Small intestine (tissue), 7 donors: ENCODE data around the gene COPG2. TPM values are rescaled to one million over a fixed set of nuclear protein-coding genes. Genes with fewer than 3 reads are reported as not detected.

Experiments
- DNase-seq, 2 donors: peaks; one replicate each; pipeline versions ENCODE4 v3.0.0 to v3.0.0-alpha.2; 2013
- FAIRE-seq: peaks from 2 replicates; lab custom pipeline; 2012; peaks lifted over from hg19 to GRCh38; lab: Jason Lieb, UNC
- H3K27ac ChIP-seq, 3 donors: one replicate each; pipeline ENCODE4 v1.5.1; 2013; ENCODE audit warnings: low read length in 2 of 3, mild to moderate bottlenecking in 2 of 3, control low read depth in 1 of 3, inconsistent platforms in 1 of 3, low read depth in 1 of 3, moderate library complexity in 1 of 3
- H3K27me3 ChIP-seq, 3 donors: one replicate each; pipeline ENCODE4 v1.6.1; 2013; ENCODE audit warnings: low read length in 3 of 3, inconsistent platforms in 1 of 3; ENCODE audit not compliant: control insufficient read depth in 3 of 3, insufficient read depth in 3 of 3
- H3K36me3 ChIP-seq, 3 donors: one replicate each; pipeline ENCODE4 v1.6.1; 2013; ENCODE audit warnings: low read length in 3 of 3, inconsistent platforms in 1 of 3, low read depth in 1 of 3, mild to moderate bottlenecking in 1 of 3, moderate library complexity in 1 of 3; ENCODE audit not compliant: control insufficient read depth in 3 of 3, insufficient read depth in 2 of 3
- H3K4me1 ChIP-seq, 3 donors: one replicate each; pipeline ENCODE4 v1.6.1; 2013; ENCODE audit warnings: low read length in 2 of 3, inconsistent platforms in 1 of 3, low read depth in 1 of 3, mild to moderate bottlenecking in 1 of 3, moderate library complexity in 1 of 3; ENCODE audit not compliant: control insufficient read depth in 3 of 3, insufficient read depth in 2 of 3
- H3K4me3 ChIP-seq, 3 donors: one replicate each; pipeline ENCODE4 v1.5.1; 2013; ENCODE audit warnings: low read length in 3 of 3, control low read depth in 1 of 3, inconsistent platforms in 1 of 3, low read depth in 1 of 3, mild to moderate bottlenecking in 1 of 3, moderate library complexity in 1 of 3
- H3K9me3 ChIP-seq, 2 donors: one replicate each; pipeline ENCODE4 v1.6.1; 2013; ENCODE audit warnings: low read depth in 1 of 2, low read length in 1 of 2; ENCODE audit not compliant: control insufficient read depth in 2 of 2, insufficient read depth in 1 of 2
- WGBS, 3 donors: extraction: QIAGEN DNeasy Blood & Tissue Kit; methylation state at CpG; one replicate each; pipeline ENCODE4 v1.1.7; 2013; 5-methylcytosine and 5-hydroxymethylcytosine counted together
- polyA plus RNA-seq, 4 donors: library from polyadenylated mRNA; stranded (reverse) in 3 of 4; unstranded in 1 of 4; fragments of 200-250 nt in 3 of 4; fragments of 120-200 nt in 1 of 4; gene quantifications; one replicate each; pipeline versions ENCODE4 v1.2.1 to v1.2.3, GENCODE V29; 2013
- donor health status: healthy with polysubstance abuse.
- donor health status: control.
- donor health status: control.
- donor health status: Bipolar disorder and iron deficiency.
- donor health status: healthy.

COPG2 gene
- polyA plus RNA-seq, 4 donors = 5.1 to 17.8 (median 10.7) TPM

DNA sequence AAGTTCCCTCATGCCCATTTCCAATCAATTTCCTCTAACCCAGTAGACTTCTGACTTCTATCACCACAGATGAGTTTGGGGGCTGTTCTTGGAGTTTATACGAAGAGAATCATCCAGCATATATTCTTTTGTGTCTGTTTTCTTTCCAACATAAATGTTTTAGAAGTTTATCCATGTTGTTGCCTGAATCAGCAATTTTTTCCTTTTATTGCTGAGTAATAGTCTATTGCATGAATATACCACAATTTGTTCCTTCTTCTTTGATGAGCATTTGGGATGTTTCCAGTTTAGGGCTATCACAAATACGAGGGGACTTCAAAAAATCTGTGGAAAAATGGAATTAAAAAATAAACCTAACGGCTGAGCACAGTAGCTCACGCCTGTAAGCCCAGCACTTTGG lies 26.2 kb downstream of the COPG2 start:
- H3K9me3 ChIP-seq = peaks cover 0 to 18% of the 10 kb centered on the region in 2 donors
- H3K36me3 ChIP-seq = peaks cover 0 to 15% (median 2%) of the 10 kb centered on the region in 3 donors
- H3K4me1 ChIP-seq = no peaks in the 10 kb centered on the region
- 82 to 97% (median 92%) methylated on average over 4 of the region's 4 CpGs for WGBS, 3 donors
- FAIRE-seq (no peak), DNase-seq (no peak)
- H3K4me3 ChIP-seq = no peak overlapping the region
- no peaks in the 10 kb centered on the region for H3K27me3 ChIP-seq
- H3K27ac ChIP-seq = no peak overlapping the region

DNA sequence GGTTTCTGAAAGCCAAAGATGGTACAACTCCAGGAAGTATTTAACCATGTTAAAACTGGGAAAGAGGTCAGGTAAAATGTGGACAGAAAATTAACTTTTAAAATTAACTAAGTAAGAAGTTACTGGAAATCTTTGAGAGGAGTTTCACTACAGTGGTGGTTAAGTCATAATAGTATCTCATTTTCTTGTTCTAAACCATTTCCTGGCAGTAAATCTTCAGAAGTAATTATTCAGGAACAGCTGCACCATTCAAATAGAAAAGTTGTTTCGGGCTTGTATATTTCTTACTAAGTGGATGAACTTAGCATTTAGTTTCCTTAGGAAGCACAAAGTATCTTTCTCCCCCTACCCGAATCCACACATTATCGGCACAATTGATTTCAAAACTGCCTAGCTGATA lies 27.1 kb downstream of the COPG2 start:
- no peak overlapping the region for H3K4me3 ChIP-seq
- FAIRE-seq (no peak), DNase-seq (no peak)
- H3K36me3 ChIP-seq = peaks cover 0 to 15% (median 2%) of the 10 kb centered on the region in 3 donors
- H3K9me3 ChIP-seq = peaks cover 0 to 16% of the 10 kb centered on the region in 2 donors
- H3K27me3 ChIP-seq = no peaks in the 10 kb centered on the region
- WGBS, 3 donors = 71 to 84% (median 76%) methylated on average over 3 of the region's 3 CpGs
- H3K4me1 ChIP-seq = no peaks in the 10 kb centered on the region
- no peak overlapping the region for H3K27ac ChIP-seq

DNA sequence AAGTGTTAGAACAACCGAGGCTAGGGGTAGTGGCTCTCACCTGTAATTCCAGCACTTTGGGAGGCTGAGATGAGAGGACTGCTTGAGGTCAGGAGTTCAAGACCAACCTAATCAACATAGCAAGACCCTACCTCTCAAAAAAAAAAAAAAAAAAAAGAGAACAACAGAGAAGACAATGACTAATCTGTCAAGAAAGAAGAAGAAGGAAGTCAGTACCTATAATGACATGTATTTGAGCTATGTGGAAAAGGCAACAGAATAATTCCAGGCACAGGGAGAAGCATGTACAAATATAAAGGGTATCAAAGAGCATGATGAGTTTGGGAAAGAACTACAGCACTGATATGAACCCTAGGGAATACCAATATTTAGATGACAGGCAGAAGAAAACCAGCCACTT lies 27.5 kb downstream of the COPG2 start:
- no peak for FAIRE-seq
- H3K36me3 ChIP-seq = peaks cover 0 to 15% (median 2%) of the 10 kb centered on the region in 3 donors
- WGBS, 3 donors = 89 to 96% (median 93%) methylated on average over 1 of the region's 1 CpG
- no peak overlapping the region for H3K4me3 ChIP-seq
- no peak for DNase-seq
- no peaks in the 10 kb centered on the region for H3K4me1 ChIP-seq
- peaks cover 0 to 16% of the 10 kb centered on the region in 2 donors for H3K9me3 ChIP-seq
- H3K27ac ChIP-seq = no peak overlapping the region
- no peaks in the 10 kb centered on the region for H3K27me3 ChIP-seq

DNA sequence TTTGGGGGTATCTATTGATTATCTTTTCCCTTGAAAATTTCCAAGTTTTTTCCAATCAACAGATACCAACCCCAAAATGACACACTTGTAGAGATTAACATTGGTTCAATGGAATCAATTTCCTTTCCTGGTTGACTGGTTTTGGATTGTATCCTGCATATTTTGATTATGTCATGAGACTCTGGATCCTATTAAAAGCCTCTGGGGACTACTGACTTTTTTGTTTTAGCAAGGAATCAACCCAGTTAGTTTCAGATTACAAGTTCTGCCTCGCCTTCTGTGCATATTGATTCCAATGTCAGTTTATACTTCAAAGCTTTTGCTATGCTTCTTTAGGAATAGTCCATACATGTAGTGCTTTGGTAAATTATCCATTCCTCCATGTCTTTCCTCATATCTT lies 29.2 kb downstream of the COPG2 start:
- WGBS, 3 donors = 93 to 98% (median 96%) methylated on average over 1 of the region's 1 CpG
- no peak for FAIRE-seq
- no peak for DNase-seq
- no peak overlapping the region for H3K4me3 ChIP-seq
- no peaks in the 10 kb centered on the region for H3K4me1 ChIP-seq
- H3K27me3 ChIP-seq = no peaks in the 10 kb centered on the region
- H3K36me3 ChIP-seq = peaks cover 0 to 11% (median 2%) of the 10 kb centered on the region in 3 donors
- H3K9me3 ChIP-seq = peaks cover 0 to 16% of the 10 kb centered on the region in 2 donors
- no peak overlapping the region for H3K27ac ChIP-seq

DNA sequence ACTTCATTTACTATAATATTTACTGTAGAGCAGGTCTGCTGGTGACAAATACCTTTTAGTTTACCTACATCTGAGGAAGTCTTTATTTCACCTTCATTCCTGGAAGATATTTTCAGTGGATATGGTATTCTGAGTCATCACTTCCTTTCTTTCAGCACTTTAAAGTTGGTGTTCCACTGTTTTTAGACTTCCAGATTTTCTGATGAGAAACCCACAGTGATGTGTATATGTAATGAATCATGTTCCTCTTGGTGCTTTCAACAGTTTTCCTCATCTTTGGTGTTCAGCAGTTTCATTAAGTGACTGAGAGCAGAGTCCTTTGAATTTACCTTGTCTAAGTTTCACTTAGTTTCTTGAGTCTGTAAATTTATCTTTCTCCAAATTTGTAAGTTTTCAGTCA lies 36.4 kb downstream of the COPG2 start:
- H3K36me3 ChIP-seq = no peaks in the 10 kb centered on the region
- DNase-seq = no peak
- FAIRE-seq = no peak
- no peaks in the 10 kb centered on the region for H3K27me3 ChIP-seq
- peaks cover 0 to 9% of the 10 kb centered on the region in 2 donors for H3K9me3 ChIP-seq
- no peak overlapping the region for H3K27ac ChIP-seq
- H3K4me3 ChIP-seq = no peak overlapping the region
- no peaks in the 10 kb centered on the region for H3K4me1 ChIP-seq

DNA sequence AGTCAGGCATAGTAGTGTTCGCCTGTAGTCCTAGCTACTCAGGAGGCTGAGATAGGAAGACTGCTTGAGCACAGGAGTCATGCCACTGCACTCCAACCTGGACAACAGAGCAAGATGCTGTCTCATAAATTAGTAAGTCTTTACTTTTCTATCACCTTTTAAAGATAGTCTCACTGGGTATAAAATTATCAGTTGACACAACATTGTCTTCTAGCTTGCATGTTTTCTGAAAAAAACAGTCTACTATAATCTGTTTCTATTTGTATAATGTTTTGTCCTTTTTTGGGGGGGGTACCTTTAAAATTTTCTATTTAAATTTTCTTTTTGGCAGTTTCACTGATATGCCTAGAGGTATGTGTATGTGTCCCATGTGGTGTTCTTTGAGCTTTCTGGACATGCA lies 39.6 kb downstream of the COPG2 start:
- H3K9me3 ChIP-seq = peaks cover 0 to 10% of the 10 kb centered on the region in 2 donors
- H3K4me1 ChIP-seq = no peaks in the 10 kb centered on the region
- DNase-seq (no peak), FAIRE-seq (no peak)
- no peak overlapping the region for H3K4me3 ChIP-seq
- 97 to 100% (median 98%) methylated on average over 1 of the region's 1 CpG for WGBS, 3 donors
- no peaks in the 10 kb centered on the region for H3K36me3 ChIP-seq
- no peaks in the 10 kb centered on the region for H3K27me3 ChIP-seq
- H3K27ac ChIP-seq = no peak overlapping the region

DNA sequence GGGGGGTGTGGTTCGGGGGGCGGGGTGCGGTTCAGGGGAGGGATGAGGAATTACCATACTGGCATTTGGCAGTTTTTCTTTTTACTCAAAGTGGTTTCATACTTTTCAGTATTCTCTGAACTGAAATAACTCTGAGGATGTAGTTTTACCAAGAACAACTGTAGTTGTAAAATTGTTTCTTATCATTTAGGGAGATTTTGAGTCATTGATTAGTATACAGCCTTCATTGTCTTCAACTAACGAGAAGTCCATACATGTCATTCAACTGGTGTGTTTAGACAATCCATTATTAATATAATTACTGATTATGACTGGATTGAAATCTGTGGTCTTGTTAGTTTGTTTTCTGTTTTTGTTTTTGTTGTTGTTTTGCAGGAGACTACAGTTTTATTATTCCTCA lies 40.8 kb downstream of the COPG2 start:
- no peak for DNase-seq
- peaks cover 0 to 11% of the 10 kb centered on the region in 2 donors for H3K9me3 ChIP-seq
- H3K27me3 ChIP-seq = no peaks in the 10 kb centered on the region
- H3K36me3 ChIP-seq = no peaks in the 10 kb centered on the region
- H3K4me1 ChIP-seq = no peaks in the 10 kb centered on the region
- no peak overlapping the region for H3K4me3 ChIP-seq
- WGBS, 3 donors = 83 to 89% (median 84%) methylated on average over 4 of the region's 4 CpGs
- no peak overlapping the region for H3K27ac ChIP-seq
- no peak for FAIRE-seq

DNA sequence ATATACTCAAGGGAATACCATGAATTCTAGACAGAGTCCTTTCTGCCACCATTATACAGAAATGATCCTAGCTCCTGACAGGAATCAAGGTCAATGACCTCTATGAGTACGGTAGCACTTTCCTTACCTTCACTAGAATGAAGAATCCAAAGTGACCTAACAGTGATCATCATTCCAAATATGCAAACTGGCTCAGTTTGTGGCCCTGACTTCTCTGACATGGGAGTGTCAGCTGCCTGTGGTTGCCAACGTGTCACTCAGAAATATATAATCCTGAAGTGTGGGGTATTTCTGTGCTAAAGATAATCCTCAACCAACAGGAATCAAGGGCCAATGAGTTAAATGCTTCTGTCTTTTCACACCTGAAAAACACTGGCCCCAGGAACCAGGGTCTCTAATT lies 45.7 kb downstream of the COPG2 start:
- 91 to 97% (median 95%) methylated on average over 2 of the region's 2 CpGs for WGBS, 3 donors
- no peaks in the 10 kb centered on the region for H3K36me3 ChIP-seq
- FAIRE-seq = no peak
- no peaks in the 10 kb centered on the region for H3K4me1 ChIP-seq
- H3K4me3 ChIP-seq = no peak overlapping the region
- peaks cover 0 to 2% of the 10 kb centered on the region in 2 donors for H3K9me3 ChIP-seq
- DNase-seq = no peak
- no peak overlapping the region for H3K27ac ChIP-seq
- H3K27me3 ChIP-seq = no peaks in the 10 kb centered on the region

DNA sequence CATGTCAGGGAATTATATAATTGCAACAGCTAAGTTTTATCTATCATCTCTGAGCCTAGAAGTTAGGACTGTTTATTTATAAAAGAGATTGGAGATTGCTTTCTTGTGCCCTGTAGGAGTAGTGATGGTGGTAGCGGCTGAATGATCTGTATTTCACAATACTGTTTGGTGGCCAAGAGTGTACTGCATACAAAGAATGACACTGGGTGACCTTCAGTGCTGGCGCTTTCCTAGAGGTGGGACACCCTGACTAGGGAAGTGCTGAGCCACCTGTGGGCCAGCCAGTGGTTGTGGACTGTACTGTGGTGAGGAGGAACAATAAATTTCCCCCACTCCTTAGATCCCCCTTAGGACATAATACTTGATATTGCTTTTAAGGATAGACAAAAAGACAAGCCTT lies 53.0 kb downstream of the COPG2 start:
- no peak for DNase-seq
- H3K36me3 ChIP-seq = peaks cover 3 to 5% (median 4%) of the 10 kb centered on the region in 3 donors
- no peaks in the 10 kb centered on the region for H3K9me3 ChIP-seq
- no peak overlapping the region for H3K4me3 ChIP-seq
- H3K4me1 ChIP-seq = no peaks in the 10 kb centered on the region
- no peak overlapping the region for H3K27ac ChIP-seq
- FAIRE-seq = no peak
- no peaks in the 10 kb centered on the region for H3K27me3 ChIP-seq
- WGBS, 3 donors = 95 to 98% (median 98%) methylated on average over 2 of the region's 2 CpGs
